Endothelial cell (in vitro differentiated cells): Measurements from ENCODE around the gene CACNA2D3. TPM values are rescaled to one million over a fixed set of nuclear protein-coding genes. Genes with fewer than 3 reads are reported as not detected.

Source experiments
- DNase-seq: peaks from one replicate; pipeline ENCODE4 v3.0.0; 2021; ENCODE audit warnings: low spot score
- H3K27ac Mint-ChIP-seq: one replicate; pipeline ENCODE4 v1.8.0; 2021; ENCODE audit warnings: mixed read lengths, inconsistent platforms; ENCODE audit not compliant: unreplicated experiment
- H3K27me3 Mint-ChIP-seq: one replicate; pipeline ENCODE4 v1.8.0; 2021; ENCODE audit warnings: mild to moderate bottlenecking, moderate library complexity, mixed read lengths, inconsistent platforms; ENCODE audit not compliant: unreplicated experiment
- H3K36me3 Mint-ChIP-seq: one replicate; pipeline ENCODE4 v1.8.0; 2021; ENCODE audit warnings: mild to moderate bottlenecking, low read depth, mixed read lengths, inconsistent platforms; ENCODE audit not compliant: unreplicated experiment
- H3K4me1 Mint-ChIP-seq: one replicate; pipeline ENCODE4 v1.8.0; 2021; ENCODE audit warnings: mild to moderate bottlenecking, mixed read lengths, inconsistent platforms; ENCODE audit not compliant: unreplicated experiment
- H3K4me3 Mint-ChIP-seq: one replicate; pipeline ENCODE4 v1.8.0; 2021; ENCODE audit warnings: mild to moderate bottlenecking, mixed read lengths, inconsistent platforms; ENCODE audit not compliant: unreplicated experiment
- H3K9me3 Mint-ChIP-seq: one replicate; pipeline ENCODE4 v1.8.0; 2021; ENCODE audit warnings: mixed read lengths, inconsistent platforms; ENCODE audit not compliant: unreplicated experiment
- total RNA-seq: library from RNA; stranded (reverse); fragmentation: NEBNext Ultra II Directional; extraction: Animal tissue kit (Norgen Biotek cat#: 25700); gene quantifications from one replicate; pipeline ENCODE4 v1.2.1, GENCODE V29; 2021; ENCODE audit not compliant: unreplicated experiment
- TF ChIP-seq, protein P1 (sequence below): fragments of 200-600 bp; sonication (generic); IDR thresholded peaks from one replicate; pipeline ENCODE4 v1.5.0; 2021; ENCODE audit warnings: antibody characterized with exemption; ENCODE audit not compliant: unreplicated experiment

Gene CACNA2D3
- total RNA-seq, 1 donor from 2014 or later, result 0.46 TPM

DNA sequence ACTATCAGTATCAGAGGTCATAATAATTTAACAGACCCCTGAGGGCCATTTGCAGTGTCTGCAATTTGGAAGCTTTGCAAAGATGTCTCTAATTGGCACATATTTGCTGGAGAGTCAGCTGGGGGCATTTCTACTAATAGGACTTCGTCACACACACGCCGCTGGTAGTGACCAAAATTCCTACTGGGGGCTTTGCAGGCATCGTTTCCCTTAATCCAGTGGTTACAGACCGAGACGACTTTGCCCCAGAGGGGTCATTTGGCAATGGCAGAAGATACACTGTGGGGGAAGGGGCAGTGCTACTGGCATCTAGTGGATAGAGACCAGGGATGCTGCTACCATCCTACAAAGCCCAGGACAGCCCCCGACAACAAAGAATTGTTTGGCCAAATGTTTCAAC lies 956.5 kb downstream of the CACNA2D3 start:
- H3K27me3 Mint-ChIP-seq, result no peaks in the 10 kb centered on the region
- no peak overlapping the region for H3K27ac Mint-ChIP-seq
- no peak overlapping the region for H3K4me3 Mint-ChIP-seq
- no peaks in the 10 kb centered on the region for H3K4me1 Mint-ChIP-seq
- TF ChIP-seq, protein P1, sequence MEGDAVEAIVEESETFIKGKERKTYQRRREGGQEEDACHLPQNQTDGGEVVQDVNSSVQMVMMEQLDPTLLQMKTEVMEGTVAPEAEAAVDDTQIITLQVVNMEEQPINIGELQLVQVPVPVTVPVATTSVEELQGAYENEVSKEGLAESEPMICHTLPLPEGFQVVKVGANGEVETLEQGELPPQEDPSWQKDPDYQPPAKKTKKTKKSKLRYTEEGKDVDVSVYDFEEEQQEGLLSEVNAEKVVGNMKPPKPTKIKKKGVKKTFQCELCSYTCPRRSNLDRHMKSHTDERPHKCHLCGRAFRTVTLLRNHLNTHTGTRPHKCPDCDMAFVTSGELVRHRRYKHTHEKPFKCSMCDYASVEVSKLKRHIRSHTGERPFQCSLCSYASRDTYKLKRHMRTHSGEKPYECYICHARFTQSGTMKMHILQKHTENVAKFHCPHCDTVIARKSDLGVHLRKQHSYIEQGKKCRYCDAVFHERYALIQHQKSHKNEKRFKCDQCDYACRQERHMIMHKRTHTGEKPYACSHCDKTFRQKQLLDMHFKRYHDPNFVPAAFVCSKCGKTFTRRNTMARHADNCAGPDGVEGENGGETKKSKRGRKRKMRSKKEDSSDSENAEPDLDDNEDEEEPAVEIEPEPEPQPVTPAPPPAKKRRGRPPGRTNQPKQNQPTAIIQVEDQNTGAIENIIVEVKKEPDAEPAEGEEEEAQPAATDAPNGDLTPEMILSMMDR, result no peak
- no peak for DNase-seq
- H3K9me3 Mint-ChIP-seq, result no peaks in the 10 kb centered on the region
- no peaks in the 10 kb centered on the region for H3K36me3 Mint-ChIP-seq

DNA sequence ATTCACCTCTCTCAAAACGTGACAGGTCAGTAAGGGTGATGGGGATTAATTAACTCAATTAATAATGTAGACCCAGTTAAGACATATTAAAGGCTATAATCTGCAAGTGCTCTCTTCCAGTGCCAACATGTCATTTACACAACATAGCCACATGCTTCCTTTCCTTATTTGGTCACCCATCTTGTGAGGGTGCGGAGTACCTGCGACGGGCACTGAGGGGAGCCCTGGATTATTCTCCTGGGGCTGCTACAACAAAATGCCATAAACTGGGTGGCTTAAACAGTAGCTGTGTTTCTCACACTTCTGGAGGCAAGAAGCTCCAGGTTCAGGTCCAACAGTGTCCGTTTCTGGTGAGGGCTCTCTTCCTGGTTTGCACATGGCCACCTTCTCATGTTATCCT lies 962.9 kb downstream of the CACNA2D3 start:
- Mint-ChIP-seq H3K4me3 (no peak overlapping the region), H3K36me3 (no peaks in the 10 kb centered on the region), H3K27me3 (no peaks in the 10 kb centered on the region), H3K9me3 (no peaks in the 10 kb centered on the region), H3K4me1 (no peaks in the 10 kb centered on the region), H3K27ac (no peak overlapping the region)
- TF ChIP-seq, protein P1, result no peak
- no peak for DNase-seq

DNA sequence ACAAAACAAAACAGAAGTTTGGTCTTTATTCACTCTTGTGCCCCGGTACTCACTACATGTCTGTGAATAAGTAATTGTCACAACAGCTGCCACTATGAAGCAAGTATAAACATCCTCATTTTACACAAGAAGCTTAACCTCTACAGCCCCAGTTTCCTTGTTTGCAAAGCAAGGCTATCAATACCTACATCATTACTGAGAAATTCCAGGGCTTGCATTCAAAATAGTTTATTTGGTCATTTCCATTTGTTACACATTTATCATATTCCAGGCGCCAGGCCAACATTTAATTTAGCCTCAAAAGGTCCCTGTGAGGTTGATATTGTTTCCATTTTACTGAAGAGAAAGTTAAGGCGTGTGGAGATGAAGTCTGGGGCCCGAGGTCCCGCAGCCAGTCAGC lies 966.9 kb downstream of the CACNA2D3 start:
- TF ChIP-seq, protein P1, result no peak
- Mint-ChIP-seq H3K36me3 (no peaks in the 10 kb centered on the region), H3K9me3 (no peaks in the 10 kb centered on the region), H3K27me3 (peaks cover 1% of the 10 kb centered on the region), H3K4me3 (no peak overlapping the region), H3K4me1 (no peaks in the 10 kb centered on the region), H3K27ac (no peak overlapping the region)
- DNase-seq, result no peak

DNA sequence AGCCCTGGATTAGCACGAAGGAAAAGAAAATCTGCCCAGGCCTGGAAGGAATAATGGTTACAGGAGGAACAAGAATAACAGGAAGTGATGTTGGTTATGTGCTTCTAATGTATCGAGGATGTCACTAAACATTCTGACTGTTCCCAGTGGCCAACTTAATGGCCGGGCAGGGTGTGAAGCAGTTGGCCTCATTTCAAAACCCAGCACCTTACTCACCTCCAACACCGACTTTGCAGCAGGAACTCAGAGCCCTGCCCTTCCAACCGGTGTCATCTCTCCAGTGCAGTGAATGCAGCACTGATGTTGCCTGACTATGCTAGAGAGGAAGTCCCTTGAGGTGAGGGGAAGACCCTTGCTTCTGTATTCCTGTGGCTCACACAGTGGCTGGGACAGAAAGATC lies 967.9 kb downstream of the CACNA2D3 start:
- H3K36me3 Mint-ChIP-seq, result no peaks in the 10 kb centered on the region
- H3K4me1 Mint-ChIP-seq, result no peaks in the 10 kb centered on the region
- H3K9me3 Mint-ChIP-seq, result no peaks in the 10 kb centered on the region
- no peak overlapping the region for H3K27ac Mint-ChIP-seq
- no peak for DNase-seq
- H3K27me3 Mint-ChIP-seq, result peaks cover 1% of the 10 kb centered on the region
- TF ChIP-seq, protein P1, result no peak
- H3K4me3 Mint-ChIP-seq, result no peak overlapping the region

DNA sequence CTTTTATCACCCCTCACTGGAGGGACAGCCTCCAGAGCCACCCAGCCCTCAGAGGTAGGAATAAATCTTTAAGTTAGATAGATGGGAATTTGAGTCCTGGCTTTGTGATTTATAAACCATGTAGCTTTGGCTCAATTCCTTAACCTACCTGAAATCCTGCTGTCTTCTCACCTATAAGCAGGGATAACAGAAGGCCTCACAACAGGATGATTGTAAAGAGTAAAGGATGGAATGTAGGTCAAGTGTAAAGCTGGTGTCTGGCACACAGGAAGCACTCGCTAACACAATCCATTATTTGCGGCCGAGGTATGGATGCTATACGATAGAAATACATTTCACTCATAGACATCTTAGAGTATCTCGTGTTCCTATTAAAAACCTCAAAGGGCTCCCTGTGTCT lies 968.4 kb downstream of the CACNA2D3 start:
- Mint-ChIP-seq H3K27me3 (peaks cover 1% of the 10 kb centered on the region), H3K9me3 (no peaks in the 10 kb centered on the region), H3K4me3 (no peak overlapping the region), H3K4me1 (no peaks in the 10 kb centered on the region), H3K27ac (no peak overlapping the region), H3K36me3 (no peaks in the 10 kb centered on the region)
- no peak for DNase-seq
- TF ChIP-seq, protein P1, result no peak
